ENCODE measurements around the gene ISM1. TPM values are rescaled to one million over a fixed set of nuclear protein-coding genes. Genes with fewer than 3 reads are reported as not detected.

The ISM1 gene
- total RNA-seq, 4 donors from 2014 or later = 2.3 to 17.5 (median 4.4) TPM

- H3K27ac ChIP-seq = no peak overlapping the region
- intact Hi-C loops (cut with DNase I) = no loop called here
- WGBS, 2 donors = 90 to 93% methylated on average over 8 to 11 of the region's 29 CpGs
- H3K4me3 ChIP-seq = no peak overlapping the region
- no peaks in the 10 kb centered on the region for H3K9me3 ChIP-seq
- no peaks in the 10 kb centered on the region for H3K4me1 ChIP-seq
- H3K27me3 ChIP-seq = no peaks in the 10 kb centered on the region
- H3K36me3 ChIP-seq = peaks cover 0 to 13% (median 0%) of the 10 kb centered on the region in 3 donors
- TF ChIP-seq POLR2A (IDR thresholded peaks at IDR 0.05) (no peak), CTCF (IDR thresholded peaks at IDR 0.05) (no peak)
- DNase-seq = no peak
Observed at GRCh38 chr20:13298692-13299373, 77.8 kb downstream of the ISM1 start.

- intact Hi-C loops (cut with DNase I) = no loop called here
- H3K36me3 ChIP-seq = peaks cover 0 to 13% (median 0%) of the 10 kb centered on the region in 3 donors
- H3K27me3 ChIP-seq = no peaks in the 10 kb centered on the region
- H3K4me3 ChIP-seq = no peak overlapping the region
- H3K9me3 ChIP-seq = no peaks in the 10 kb centered on the region
- H3K27ac ChIP-seq = no peak overlapping the region
- DNase-seq = no peak
- TF ChIP-seq POLR2A (IDR thresholded peaks at IDR 0.05) = no peak
- TF ChIP-seq CTCF (IDR thresholded peaks at IDR 0.05) = no peak
- 95 to 96% methylated on average over 11 to 17 of the region's 18 CpGs for WGBS, 2 donors
- no peaks in the 10 kb centered on the region for H3K4me1 ChIP-seq
Observed at GRCh38 chr20:13299401-13299800, 78.3 kb downstream of the ISM1 start.

- 60 to 76% methylated on average over 2 of the region's 2 CpGs for WGBS, 2 donors
- Histone ChIP-seq H3K36me3 (peaks cover 0 to 13% (median 0%) of the 10 kb centered on the region in 3 donors), H3K4me3 (no peak overlapping the region), H3K9me3 (no peaks in the 10 kb centered on the region), H3K4me1 (no peaks in the 10 kb centered on the region), H3K27ac (no peak overlapping the region), H3K27me3 (no peaks in the 10 kb centered on the region)
- intact Hi-C loops (cut with DNase I) = loop anchor here (10.0 kb wide), 1 partner anchor 177 kb away; no protein-coding TSS in a partner anchor
- no peak for DNase-seq
- TF ChIP-seq POLR2A (IDR thresholded peaks at IDR 0.05) = no peak
- TF ChIP-seq CTCF (IDR thresholded peaks at IDR 0.05) = no peak
Observed at GRCh38 chr20:13301596-13301995, 80.5 kb downstream of the ISM1 start.

DNA sequence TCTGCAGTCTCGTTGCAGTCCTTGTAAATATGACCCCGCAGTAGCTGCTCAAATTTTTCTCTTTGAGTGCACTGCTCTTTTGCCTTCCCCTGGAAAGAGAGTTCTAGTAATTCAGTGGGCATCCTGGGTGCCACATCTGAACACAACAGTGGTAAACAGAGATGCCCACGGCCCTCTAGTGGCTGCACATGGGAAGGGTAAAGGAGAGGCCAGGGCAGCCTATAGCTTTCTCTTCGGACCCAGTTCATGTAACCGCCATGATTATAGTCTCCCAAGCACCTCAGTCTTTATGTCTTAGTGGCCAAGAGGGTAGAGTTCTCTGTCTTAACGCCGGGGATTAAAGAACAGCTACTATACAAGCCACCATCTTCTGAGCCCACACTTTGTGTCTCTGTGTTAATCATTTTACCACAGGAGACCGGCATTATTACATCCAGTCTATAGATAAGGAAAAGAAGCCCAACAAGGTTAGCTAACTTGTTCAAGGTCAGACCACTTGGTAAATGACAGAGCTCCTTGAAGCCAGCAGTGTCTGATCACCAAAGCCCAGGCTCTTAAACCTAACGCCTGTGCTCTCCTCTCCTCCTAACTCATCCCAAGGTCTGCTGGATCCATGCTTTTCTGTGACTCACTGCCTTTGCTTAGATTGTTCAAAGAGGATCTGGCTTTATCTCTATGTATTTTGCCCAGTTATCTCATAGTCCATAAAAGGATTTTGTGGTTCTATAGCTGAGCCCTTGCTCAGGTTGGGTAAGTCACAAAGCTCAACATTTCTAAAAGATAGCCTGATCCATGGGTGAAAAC lies 81.8 kb downstream of the ISM1 start:
- TF ChIP-seq POLR2A (IDR thresholded peaks at IDR 0.05) (no peak), CTCF (IDR thresholded peaks at IDR 0.05) (peak in 4 of 6 experiments; percentile 34 to 69 (median 47))
- DNase-seq = no peak
- Histone ChIP-seq H3K4me3 (no peak overlapping the region), H3K36me3 (peaks cover 0 to 13% (median 0%) of the 10 kb centered on the region in 3 donors), H3K27ac (no peak overlapping the region), H3K9me3 (no peaks in the 10 kb centered on the region), H3K4me1 (no peaks in the 10 kb centered on the region), H3K27me3 (no peaks in the 10 kb centered on the region)
- 61 to 98% methylated on average over 4 to 6 of the region's 9 CpGs for WGBS, 2 donors
- intact Hi-C loops (cut with DNase I) = loop anchor here (10.0 kb wide), 1 partner anchor 178 kb away; no protein-coding TSS in a partner anchor

GRCh38 chr20:13305284-13305683 lies 84.2 kb downstream of the ISM1 start:
- 69 to 85% methylated on average over 6 of the region's 6 CpGs for WGBS, 2 donors

More at GRCh38 chr20:13305284-13305683, 84.2 kb downstream of the ISM1 start:
- Histone ChIP-seq H3K27ac (no peak overlapping the region), H3K4me3 (no peak overlapping the region), H3K4me1 (no peaks in the 10 kb centered on the region), H3K27me3 (no peaks in the 10 kb centered on the region), H3K36me3 (no peaks in the 10 kb centered on the region), H3K9me3 (no peaks in the 10 kb centered on the region)
- TF ChIP-seq POLR2A (IDR thresholded peaks at IDR 0.05) (no peak), CTCF (IDR thresholded peaks at IDR 0.05) (no peak)
- intact Hi-C loops (cut with DNase I) = loop anchor here (10.0 kb wide), 1 partner anchor 180 kb away; no protein-coding TSS in a partner anchor
- no peak for DNase-seq
